GM19238 (cell line): Measurements from ENCODE around the gene CCDC187.
"Not testable (repeated sequence)": the region's sequence is repeated elsewhere in the genome, so short reads cannot be mapped to it uniquely, and the experiment has no call there.

Source experiments
- DNase-seq: peaks from one replicate; pipeline ENCODE4 v3.0.0; 2011; ENCODE audit warnings: low spot score; ENCODE audit not compliant: insufficient read length

The CCDC187 gene

DNA sequence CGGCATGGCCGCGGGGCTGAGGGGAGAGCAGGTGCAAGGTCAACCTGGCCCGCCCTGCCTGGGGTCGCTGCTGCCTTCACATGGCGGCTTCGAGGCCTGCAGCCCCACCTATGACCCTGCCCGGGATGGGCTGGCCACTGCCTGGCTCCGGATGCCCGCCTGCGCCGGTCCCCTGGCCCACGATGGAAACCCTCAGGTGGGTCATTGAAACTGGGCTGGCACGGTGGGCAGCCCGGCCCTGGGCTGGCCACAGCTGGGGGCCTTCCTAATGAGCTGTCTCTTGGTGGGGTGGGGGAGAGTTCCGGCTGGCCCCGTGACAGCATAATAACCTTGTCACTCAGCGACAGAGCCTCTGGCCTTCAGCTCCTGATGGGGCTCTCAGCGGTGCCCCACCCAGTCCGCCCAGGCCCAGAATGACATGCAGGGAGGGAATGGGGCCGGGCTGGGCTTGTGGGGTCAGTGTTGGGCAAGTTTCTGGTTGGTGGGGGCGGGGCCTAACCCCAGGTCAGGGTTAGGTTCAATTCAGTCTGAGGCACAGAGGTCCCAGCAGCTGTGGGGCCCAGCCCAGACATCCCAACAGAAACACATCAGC, at the start of gene CCDC187:
CCDC187 (minus strand) TSS at position 270 of the 592 bp plus-strand sequence; CDS start at position 6, 264 bp downstream.
- no peak for DNase-seq

DNA sequence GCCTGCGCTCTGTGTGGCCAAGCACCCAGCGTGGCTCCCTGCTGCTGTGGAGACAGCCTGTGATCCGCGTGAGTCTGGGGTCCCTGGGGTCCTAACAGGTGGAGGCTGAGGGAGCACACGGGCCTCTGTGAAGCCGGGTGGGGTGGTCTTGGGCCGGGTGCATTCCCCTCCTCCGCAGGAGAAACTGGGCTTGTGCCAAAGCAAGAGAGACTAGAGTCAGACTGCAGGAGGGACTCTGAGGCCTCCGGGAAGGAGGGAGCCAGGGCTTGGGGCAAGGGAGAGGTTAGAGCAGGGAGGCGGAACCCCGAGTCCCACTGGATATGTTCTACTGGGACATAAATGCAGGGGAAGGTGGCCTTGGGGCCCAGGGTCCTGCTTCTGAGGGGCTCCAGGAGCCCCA, 49.2 kb upstream of the CCDC187 start:
- no peak for DNase-seq

GRCh38 chr9:136352682-136353081, 48.8 kb upstream of the CCDC187 start:
- no peak for DNase-seq

GRCh38 chr9:136351868-136352267, 48.0 kb upstream of the CCDC187 start:
- not testable (repeated sequence) for DNase-seq

- no peak for DNase-seq
These were observed 47.4 kb upstream of the CCDC187 start for GRCh38 chr9:136351252-136351800.

DNA sequence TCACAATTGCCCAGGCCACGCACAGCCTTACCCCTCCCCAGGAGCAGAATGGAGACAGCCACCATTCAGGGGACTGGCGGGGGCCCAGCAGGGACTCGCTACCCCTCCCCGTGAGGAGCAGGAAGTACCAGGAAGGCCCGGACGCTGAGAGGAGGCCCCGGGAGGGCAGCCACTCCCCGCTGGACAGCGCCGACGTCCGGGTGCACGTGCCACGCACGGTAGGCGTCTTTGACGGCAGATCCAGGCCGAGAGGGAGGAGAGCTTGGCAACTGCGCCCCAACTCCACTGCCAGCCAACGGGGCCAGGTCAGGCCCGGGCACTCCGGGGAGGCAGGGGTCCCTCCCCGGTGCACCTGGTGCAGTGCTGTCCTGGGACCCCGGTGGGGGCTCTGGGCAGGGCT, 45.7 kb upstream of the CCDC187 start:
- DNase-seq = no peak

DNA sequence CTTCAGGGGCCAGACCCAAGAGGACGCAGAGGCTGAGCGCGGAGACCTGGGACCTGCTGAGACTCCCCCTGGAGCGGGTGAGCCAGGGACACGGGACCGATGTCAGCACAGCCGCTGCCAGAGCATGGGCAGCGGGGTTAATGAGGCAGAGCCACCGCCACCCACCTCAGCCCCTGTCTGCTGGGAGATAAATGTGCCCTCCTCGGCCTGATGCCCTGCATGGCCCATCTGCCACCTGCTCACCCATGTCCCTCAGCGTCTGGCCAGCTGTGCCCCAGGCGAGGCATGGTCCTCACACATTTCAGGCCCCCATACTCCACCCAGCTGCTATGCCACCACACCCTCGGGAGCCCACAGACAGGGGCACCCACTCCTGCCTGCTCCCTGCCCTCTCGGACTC, 44.8 kb upstream of the CCDC187 start:
- DNase-seq = no peak

DNA sequence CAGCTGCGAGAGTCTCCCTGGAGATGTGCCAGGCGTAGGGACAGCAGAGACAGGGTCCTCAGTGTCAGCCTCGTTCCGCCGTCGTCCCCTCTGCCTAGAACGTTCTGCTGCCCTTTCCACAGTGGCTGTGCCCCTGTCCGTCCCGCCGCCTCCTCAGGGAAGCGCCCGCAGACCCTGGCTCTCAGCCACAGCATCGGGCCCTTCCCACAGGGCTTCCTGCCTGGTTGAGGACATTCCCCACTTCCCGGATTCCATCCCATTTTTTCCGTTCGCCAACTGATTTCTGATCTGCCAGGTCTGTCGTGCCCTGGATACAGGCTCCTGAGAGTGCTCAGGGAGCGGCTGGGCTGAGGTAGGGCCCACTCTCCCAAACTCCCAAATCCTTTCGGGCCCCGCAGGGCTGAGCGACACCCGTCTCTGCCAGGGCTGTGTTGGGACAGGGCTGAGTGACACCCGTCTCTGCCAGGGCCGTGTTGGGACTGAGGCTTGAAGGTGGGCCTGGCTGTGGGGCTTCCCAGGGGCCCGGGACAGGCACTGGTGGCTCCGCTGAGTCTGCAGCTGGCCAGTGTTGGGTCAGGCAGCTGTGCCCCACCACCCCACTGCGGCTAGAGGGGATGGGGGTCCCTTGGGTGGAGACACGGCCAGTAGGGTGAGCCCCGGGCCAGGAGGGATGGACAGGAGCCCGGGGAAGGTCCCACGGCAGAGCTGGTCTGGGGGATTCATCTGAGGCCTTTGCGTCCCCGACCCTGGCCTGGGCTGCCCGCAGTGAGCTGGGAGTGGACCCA, 43.8 kb upstream of the CCDC187 start:
- DNase-seq = no peak

DNA sequence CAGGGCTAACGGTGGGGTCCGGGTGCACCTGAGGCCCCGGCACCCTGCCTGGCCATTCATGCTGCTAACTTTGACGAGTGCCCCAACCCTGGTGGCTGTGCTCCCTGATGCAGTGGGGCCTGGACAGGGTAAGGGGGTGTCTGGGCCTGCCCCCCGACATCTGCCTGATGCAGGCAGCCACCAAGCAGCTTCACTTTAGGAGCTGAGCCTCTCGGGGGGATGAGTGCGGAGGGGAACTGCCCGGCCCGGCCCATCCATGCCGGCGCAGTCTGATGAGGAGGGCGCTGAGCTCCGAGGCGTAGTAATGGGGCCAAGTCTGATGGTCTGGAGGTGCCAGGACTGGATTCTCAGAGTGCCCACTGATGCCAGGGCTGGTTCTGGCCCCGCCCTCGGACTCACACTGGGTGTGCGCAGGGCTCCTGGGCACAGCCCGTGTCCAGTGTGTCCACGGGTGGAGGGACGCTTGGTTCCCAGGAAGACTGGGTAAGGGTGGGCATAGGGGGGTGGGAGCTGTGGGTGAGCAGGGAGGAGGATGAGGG, 43.1 kb upstream of the CCDC187 start:
- no peak for DNase-seq

DNA sequence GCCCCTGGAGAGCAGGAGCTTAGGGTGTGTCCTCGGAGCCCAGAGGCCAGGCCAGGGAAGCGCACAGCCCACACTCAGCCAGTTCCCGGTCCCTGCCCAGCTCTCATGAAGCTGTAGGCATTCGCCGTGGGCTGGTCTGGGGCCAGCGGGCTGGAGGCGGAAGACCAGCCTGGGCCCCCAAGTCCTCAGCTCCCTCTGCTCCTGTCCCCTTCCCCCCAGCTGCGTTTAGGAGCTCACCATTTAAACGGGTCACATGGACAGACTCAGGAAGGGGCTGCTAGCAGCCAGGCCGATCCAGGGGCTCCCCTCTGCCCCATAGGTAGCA, 42.2 kb upstream of the CCDC187 start:
- no peak for DNase-seq

- no peak for DNase-seq
These were observed 41.6 kb upstream of the CCDC187 start for GRCh38 chr9:136345281-136346156.

DNA sequence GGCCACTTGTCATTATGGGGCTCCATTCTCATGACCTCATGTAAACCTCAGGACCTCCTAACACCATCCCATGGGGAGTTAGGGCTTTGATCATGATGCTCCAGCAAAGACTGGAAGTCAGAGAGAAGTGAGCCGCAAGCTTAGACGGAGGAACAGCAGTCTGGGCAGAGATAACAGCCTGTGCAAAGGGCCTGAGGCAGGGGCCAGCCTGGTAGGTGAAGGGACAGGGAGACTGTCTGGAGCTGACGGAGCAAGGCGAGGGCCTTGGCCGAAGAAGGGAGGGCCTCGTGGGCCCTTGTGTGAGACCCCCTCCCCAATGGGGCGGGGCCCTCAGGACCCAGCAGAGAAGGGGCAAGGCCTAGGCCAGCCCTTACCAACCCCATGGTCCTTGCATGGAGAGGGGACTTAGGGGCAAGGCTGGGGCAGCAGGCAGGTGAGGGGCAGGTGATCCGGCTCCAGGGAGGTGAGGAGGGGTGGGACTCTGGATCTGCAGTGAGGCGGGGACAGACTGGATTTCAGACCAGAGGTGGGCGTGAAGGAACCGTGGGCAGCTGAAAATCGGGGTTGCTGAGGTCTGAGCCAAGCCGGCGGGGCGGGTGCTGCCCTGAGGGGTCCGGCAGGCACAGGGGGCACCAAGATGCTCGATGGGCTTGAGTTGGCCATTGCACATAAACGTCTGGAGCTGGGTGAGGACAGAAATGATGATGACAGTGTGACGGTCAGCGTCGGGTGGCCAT, 40.8 kb upstream of the CCDC187 start:
- DNase-seq = no peak

- DNase-seq = no peak
These were observed 40.0 kb upstream of the CCDC187 start for GRCh38 chr9:136343884-136344269.

DNA sequence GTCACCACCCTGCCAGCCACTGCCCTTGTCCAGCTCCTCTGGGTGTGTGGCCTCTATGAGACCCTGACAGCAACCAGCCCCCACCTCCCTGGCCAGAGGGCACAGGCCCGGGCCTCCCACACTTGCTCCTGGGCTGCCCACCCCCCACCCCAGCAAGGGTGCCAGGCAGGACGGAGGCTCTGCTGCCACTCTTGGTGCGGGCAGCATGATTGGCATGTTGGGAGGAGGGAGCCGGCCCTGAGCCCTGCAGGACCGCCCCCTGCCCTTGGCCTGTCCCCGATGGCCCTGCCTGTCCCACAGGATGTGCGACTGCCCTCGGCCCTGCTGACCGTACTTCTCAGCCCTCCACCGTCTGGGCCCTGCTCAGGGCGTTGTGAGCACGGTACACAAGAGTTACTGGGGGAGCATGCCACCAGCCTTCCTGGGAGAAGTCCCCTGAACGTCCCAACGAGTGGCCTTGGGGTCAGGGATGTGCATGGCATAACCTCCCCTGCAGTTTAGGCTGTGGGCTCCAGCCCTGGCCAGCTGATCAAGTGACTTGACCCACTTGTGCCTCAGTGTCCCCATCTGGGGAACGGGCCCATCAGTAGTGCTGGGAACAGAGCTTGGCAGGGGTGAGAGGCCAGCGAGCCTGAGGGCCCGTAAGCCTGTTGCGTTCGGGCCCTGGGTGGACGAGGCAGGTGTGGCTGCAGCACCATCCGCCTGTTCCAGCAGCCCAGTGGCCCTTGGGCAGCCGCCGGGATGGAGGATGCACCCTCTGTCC, 39.4 kb upstream of the CCDC187 start:
- no peak for DNase-seq

DNA sequence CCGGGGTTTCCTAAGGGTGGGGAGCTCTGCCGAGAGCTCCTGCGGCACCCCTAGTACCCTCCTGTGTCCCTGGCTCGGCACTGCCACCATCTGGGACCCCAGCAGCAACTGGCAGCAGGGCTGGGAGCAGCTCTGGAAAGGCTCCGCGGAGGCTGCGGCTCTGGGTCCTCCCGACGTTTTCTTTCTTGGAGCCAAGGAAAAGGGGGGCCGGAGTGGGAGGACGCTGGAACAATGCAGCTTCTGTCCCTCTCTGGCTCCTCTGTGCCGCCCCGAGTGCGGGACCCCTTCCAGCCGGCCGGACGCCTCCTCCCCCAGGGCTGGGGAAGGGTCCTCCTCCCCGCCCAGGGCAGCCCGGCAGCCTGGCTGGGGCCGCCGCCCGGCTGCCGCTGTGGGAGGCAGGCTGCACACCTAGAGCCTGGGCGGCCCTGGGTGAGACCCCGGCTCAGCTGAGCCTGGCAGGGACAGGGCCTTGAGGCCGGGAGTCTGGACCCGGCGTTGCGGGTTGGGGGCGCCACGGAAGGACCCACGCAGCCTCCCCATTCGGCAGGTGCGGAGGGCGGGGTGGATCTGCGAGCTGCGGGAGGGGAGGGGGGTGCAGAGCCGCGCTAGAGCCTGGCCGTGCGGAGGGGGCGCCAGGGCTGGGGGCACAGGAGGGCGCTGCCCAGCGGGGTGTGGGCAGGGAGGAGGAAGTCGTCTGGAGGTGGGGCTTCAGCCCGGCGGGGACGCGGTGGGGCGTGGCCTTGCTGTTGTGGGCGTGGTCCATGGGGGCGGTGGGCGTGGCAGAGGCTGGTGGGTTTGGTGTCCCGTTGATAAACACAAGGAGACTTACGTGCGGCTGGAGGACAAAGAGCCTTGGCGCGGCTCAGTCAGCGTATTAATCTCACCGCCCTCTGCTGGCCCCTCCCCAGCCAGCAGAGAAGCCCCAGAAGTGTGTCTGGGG, 38.6 kb upstream of the CCDC187 start:
- DNase-seq = peak; percentile 59

GRCh38 chr9:136341769-136342168, 37.9 kb upstream of the CCDC187 start:
- no peak for DNase-seq

- DNase-seq = no peak
These were observed 37.3 kb upstream of the CCDC187 start for GRCh38 chr9:136341042-136341655.

DNA sequence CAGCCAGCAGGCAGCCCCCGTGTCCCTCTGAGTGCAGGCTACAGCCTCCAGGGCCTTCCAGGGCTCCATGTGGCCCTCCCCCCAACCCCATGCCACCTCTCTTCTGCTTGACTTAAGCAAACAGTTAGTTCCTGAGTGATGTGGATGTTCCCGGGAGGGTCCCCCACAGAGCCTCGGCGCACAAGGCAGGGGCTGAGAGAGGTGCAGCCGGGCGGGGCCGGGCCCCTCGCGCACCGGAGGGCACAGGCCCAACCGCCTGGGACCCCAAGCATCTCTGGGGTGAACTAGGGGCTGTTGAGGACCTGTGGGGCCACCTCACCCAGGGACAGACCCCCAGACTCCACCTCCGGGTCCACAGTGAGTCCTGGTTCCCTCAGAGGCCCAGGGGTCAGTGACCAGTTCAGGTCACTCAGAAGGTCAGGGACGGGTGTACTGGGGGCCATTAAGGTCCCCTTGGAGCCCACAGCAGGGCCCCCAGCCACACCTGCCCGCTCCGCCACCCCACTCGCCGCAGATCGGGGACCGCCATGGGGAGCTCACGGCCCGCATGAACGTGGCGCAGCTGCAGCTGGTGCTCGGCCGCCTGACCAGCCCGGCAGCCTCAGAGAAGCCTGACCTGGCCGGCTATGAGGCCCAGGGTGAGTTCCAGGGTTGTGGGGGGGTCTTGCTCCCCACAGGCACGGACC, 36.6 kb upstream of the CCDC187 start:
- no peak for DNase-seq
